Measurements from ENCODE around the gene PTPN4.

Gene PTPN4

DNA sequence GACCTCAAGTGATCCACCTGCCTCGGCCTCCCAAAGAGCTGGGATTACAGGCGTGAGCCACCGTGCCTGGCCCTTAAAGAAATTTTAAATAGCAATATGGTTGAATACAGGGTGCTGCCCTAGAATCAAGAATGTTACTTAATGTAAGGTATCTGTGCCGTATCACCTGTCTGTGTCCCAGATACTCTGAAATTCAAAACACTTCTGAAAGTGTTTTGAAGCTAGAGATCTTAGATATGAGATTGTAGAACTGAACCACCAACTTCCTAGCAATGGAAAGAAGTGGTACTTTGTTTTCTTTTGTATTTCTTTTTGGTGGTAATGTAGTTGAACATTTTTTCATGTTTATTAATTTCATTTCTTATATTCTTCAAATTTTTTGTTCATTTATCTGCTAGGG, 13.0 kb downstream of the PTPN4 start:
- Histone ChIP-seq H3K36me3 (ENCODE audit: insufficient read depth, insufficient read length, low read length) (no peaks in the 10 kb centered on the region), H3K4me1 (ENCODE audit: insufficient read depth, insufficient read length) (no peaks in the 10 kb centered on the region), H3K4me3 (ENCODE audit: insufficient read length, low read depth) (no peak overlapping the region), H3K9me3 (ENCODE audit: insufficient read depth, low read length) (no peaks in the 10 kb centered on the region), H3K27me3 (ENCODE audit: insufficient read depth, insufficient read length) (no peaks in the 10 kb centered on the region), H3K9ac (ENCODE audit: insufficient read length, low read depth) (no peak overlapping the region)
- TF ChIP-seq SUZ12 (IDR thresholded peaks at IDR 0.05; ENCODE audit: extremely low read depth, insufficient read depth, insufficient read length), result no peak
- TF ChIP-seq YY1 (IDR thresholded peaks at IDR 0.05; ENCODE audit: insufficient read depth, insufficient read length), result no peak
- no peak for TF ChIP-seq ZNF274 (IDR thresholded peaks at IDR 0.05; ENCODE audit: low read depth, low read length)
- no peak for DNase-seq (ENCODE audit: low read depth, low spot score)

- TF ChIP-seq SUZ12 (IDR thresholded peaks at IDR 0.05; ENCODE audit: extremely low read depth, insufficient read depth, insufficient read length), result no peak
- TF ChIP-seq ZNF274 (IDR thresholded peaks at IDR 0.05; ENCODE audit: low read depth, low read length), result no peak
- no peak for TF ChIP-seq YY1 (IDR thresholded peaks at IDR 0.05; ENCODE audit: insufficient read depth, insufficient read length)
- no peak overlapping the region for H3K4me3 ChIP-seq (ENCODE audit: insufficient read length, low read depth)
Observed at GRCh38 chr2:119774026-119774425, 14.3 kb downstream of the PTPN4 start.

DNA sequence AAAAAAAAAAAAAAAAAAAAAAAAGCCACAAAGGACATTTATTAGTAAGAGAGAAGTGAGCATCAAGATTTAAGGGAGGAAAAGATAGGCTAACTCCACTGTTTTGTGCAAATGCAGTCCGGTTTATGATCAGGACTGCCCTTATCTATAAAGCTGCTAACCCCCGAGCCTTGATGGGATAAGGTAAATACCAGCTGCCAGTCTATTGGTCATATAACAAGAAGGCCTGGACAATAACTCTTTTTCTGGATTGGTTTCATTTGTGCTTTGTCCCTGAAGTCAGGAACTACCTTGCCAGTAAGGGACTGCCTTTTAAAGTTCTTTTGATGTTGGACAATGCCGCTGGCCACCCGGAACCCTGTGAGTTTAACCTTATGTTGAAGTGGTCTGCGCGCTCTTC, 15.4 kb downstream of the PTPN4 start:
- Histone ChIP-seq H3K27me3 (ENCODE audit: insufficient read depth, insufficient read length) (no peaks in the 10 kb centered on the region), H3K9ac (ENCODE audit: insufficient read length, low read depth) (no peak overlapping the region), H3K9me3 (ENCODE audit: insufficient read depth, low read length) (no peaks in the 10 kb centered on the region), H3K4me3 (ENCODE audit: insufficient read length, low read depth) (no peak overlapping the region), H3K36me3 (ENCODE audit: insufficient read depth, insufficient read length, low read length) (no peaks in the 10 kb centered on the region), H3K4me1 (ENCODE audit: insufficient read depth, insufficient read length) (no peaks in the 10 kb centered on the region)
- TF ChIP-seq YY1 (IDR thresholded peaks at IDR 0.05; ENCODE audit: insufficient read depth, insufficient read length) (no peak), ZNF274 (IDR thresholded peaks at IDR 0.05; ENCODE audit: low read depth, low read length) (no peak), SUZ12 (IDR thresholded peaks at IDR 0.05; ENCODE audit: extremely low read depth, insufficient read depth, insufficient read length) (no peak)
- DNase-seq (ENCODE audit: low read depth, low spot score), result no peak

More at GRCh38 chr2:119774026-119774425, 14.3 kb downstream of the PTPN4 start:
- no peak for DNase-seq (ENCODE audit: low read depth, low spot score)
- H3K9me3 ChIP-seq (ENCODE audit: insufficient read depth, low read length), result no peaks in the 10 kb centered on the region
- H3K4me1 ChIP-seq (ENCODE audit: insufficient read depth, insufficient read length), result no peaks in the 10 kb centered on the region
- no peaks in the 10 kb centered on the region for H3K27me3 ChIP-seq (ENCODE audit: insufficient read depth, insufficient read length)
- H3K36me3 ChIP-seq (ENCODE audit: insufficient read depth, insufficient read length, low read length), result no peaks in the 10 kb centered on the region
- H3K9ac ChIP-seq (ENCODE audit: insufficient read length, low read depth), result no peak overlapping the region

DNA sequence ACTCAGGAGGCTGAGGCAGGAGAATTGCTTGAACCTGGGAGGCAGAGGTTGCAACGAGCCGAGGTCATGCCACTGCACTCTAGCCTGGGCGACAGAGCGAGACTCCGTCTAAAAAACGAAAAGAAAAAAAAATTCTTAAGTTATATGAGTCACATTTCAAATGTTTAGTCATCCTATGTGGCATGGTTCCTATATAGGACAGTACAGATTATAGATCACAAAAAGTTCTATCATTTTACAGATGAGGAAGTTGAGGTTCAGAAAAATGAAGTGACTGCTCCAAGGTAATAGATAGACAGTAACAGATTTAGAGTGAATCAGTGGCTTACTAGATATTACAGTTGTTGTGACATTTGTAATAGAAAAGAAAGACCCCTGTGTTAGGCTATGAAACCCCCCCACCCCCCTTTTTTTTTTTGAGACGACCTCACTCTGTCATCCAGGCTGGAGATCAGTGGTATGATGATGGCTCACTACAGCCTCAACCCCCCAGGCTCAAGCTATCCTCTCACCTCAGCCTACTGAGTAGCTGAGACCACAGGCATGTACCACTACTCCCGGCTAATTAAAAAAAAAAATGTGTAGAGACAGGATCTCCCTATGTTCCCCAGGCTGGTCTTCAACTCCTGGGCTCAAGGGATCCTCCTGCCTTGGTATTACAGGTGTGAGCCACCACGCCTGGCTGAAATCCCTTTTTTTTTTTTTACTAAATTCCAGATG, 22.7 kb downstream of the PTPN4 start:
- TF ChIP-seq ZNF274 (IDR thresholded peaks at IDR 0.05; ENCODE audit: low read depth, low read length) (no peak), SUZ12 (IDR thresholded peaks at IDR 0.05; ENCODE audit: extremely low read depth, insufficient read depth, insufficient read length) (no peak), YY1 (IDR thresholded peaks at IDR 0.05; ENCODE audit: insufficient read depth, insufficient read length) (no peak)
- H3K27me3 ChIP-seq (ENCODE audit: insufficient read depth, insufficient read length), result no peaks in the 10 kb centered on the region
- H3K36me3 ChIP-seq (ENCODE audit: insufficient read depth, insufficient read length, low read length), result no peaks in the 10 kb centered on the region
- no peaks in the 10 kb centered on the region for H3K9me3 ChIP-seq (ENCODE audit: insufficient read depth, low read length)
- no peak for DNase-seq (ENCODE audit: low read depth, low spot score)
- no peaks in the 10 kb centered on the region for H3K4me1 ChIP-seq (ENCODE audit: insufficient read depth, insufficient read length)
- no peak overlapping the region for H3K9ac ChIP-seq (ENCODE audit: insufficient read length, low read depth)
- no peak overlapping the region for H3K4me3 ChIP-seq (ENCODE audit: insufficient read length, low read depth)

DNA sequence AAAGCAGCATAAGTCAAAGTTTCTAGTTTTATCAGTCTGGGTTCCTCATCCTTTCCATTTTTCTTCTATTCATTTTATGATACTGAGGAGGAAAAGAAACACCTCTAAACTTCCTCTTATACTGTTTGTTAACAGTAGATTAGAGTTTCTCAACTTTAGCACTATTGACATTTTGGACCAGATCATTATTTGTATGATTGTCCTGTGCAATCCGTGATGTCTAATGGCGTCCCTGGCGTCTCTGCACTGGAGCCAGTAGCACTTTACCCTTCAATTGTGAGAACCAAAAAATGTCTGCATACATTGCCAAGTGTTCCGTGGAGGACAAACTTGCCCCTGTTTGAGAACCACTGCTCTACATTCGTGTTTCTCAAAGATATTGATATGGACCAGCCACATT, 25.2 kb downstream of the PTPN4 start:
- Histone ChIP-seq H3K4me1 (ENCODE audit: insufficient read depth, insufficient read length) (no peaks in the 10 kb centered on the region), H3K9me3 (ENCODE audit: insufficient read depth, low read length) (peaks cover 9% of the 10 kb centered on the region; the same call in 1 of the 2 replicates), H3K4me3 (ENCODE audit: insufficient read length, low read depth) (no peak overlapping the region), H3K36me3 (ENCODE audit: insufficient read depth, insufficient read length, low read length) (no peaks in the 10 kb centered on the region), H3K27me3 (ENCODE audit: insufficient read depth, insufficient read length) (no peaks in the 10 kb centered on the region), H3K9ac (ENCODE audit: insufficient read length, low read depth) (no peak overlapping the region)
- DNase-seq (ENCODE audit: low read depth, low spot score), result no peak
- TF ChIP-seq SUZ12 (IDR thresholded peaks at IDR 0.05; ENCODE audit: extremely low read depth, insufficient read depth, insufficient read length), result no peak
- no peak for TF ChIP-seq YY1 (IDR thresholded peaks at IDR 0.05; ENCODE audit: insufficient read depth, insufficient read length)
- TF ChIP-seq ZNF274 (IDR thresholded peaks at IDR 0.05; ENCODE audit: low read depth, low read length), result no peak

- Histone ChIP-seq H3K4me1 (ENCODE audit: insufficient read depth, insufficient read length) (no peaks in the 10 kb centered on the region), H3K9me3 (ENCODE audit: insufficient read depth, low read length) (peaks cover 22% of the 10 kb centered on the region), H3K36me3 (ENCODE audit: insufficient read depth, insufficient read length, low read length) (no peaks in the 10 kb centered on the region), H3K4me3 (ENCODE audit: insufficient read length, low read depth) (no peak overlapping the region), H3K27me3 (ENCODE audit: insufficient read depth, insufficient read length) (no peaks in the 10 kb centered on the region), H3K9ac (ENCODE audit: insufficient read length, low read depth) (no peak overlapping the region)
- TF ChIP-seq ZNF274 (IDR thresholded peaks at IDR 0.05; ENCODE audit: low read depth, low read length), result no peak
- no peak for TF ChIP-seq SUZ12 (IDR thresholded peaks at IDR 0.05; ENCODE audit: extremely low read depth, insufficient read depth, insufficient read length)
- no peak for TF ChIP-seq YY1 (IDR thresholded peaks at IDR 0.05; ENCODE audit: insufficient read depth, insufficient read length)
- no peak for DNase-seq (ENCODE audit: low read depth, low spot score)
Observed at GRCh38 chr2:119786295-119786694, 26.6 kb downstream of the PTPN4 start.

GRCh38 chr2:119788752-119789151, 29.0 kb downstream of the PTPN4 start:
- no peak for DNase-seq (ENCODE audit: low read depth, low spot score)
- Histone ChIP-seq H3K4me1 (ENCODE audit: insufficient read depth, insufficient read length) (no peaks in the 10 kb centered on the region), H3K36me3 (ENCODE audit: insufficient read depth, insufficient read length, low read length) (no peaks in the 10 kb centered on the region), H3K27me3 (ENCODE audit: insufficient read depth, insufficient read length) (no peaks in the 10 kb centered on the region), H3K9me3 (ENCODE audit: insufficient read depth, low read length) (peaks cover 41% of the 10 kb centered on the region), H3K4me3 (ENCODE audit: insufficient read length, low read depth) (no peak overlapping the region), H3K9ac (ENCODE audit: insufficient read length, low read depth) (no peak overlapping the region)
- TF ChIP-seq YY1 (IDR thresholded peaks at IDR 0.05; ENCODE audit: insufficient read depth, insufficient read length), result no peak
- no peak for TF ChIP-seq SUZ12 (IDR thresholded peaks at IDR 0.05; ENCODE audit: extremely low read depth, insufficient read depth, insufficient read length)
- TF ChIP-seq ZNF274 (IDR thresholded peaks at IDR 0.05; ENCODE audit: low read depth, low read length), result no peak

Data from NT2/D1 (cell line).